Kidney tubule cell (primary cell): ENCODE measurements around the gene ZNF32.

Experiments
- DNase-seq: peaks from one replicate; pipeline ENCODE4 v3.0.0-alpha.2; 2018; ENCODE audit warnings: low spot score

ZNF32 gene, protein sequence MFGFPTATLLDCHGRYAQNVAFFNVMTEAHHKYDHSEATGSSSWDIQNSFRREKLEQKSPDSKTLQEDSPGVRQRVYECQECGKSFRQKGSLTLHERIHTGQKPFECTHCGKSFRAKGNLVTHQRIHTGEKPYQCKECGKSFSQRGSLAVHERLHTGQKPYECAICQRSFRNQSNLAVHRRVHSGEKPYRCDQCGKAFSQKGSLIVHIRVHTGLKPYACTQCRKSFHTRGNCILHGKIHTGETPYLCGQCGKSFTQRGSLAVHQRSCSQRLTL

DNA sequence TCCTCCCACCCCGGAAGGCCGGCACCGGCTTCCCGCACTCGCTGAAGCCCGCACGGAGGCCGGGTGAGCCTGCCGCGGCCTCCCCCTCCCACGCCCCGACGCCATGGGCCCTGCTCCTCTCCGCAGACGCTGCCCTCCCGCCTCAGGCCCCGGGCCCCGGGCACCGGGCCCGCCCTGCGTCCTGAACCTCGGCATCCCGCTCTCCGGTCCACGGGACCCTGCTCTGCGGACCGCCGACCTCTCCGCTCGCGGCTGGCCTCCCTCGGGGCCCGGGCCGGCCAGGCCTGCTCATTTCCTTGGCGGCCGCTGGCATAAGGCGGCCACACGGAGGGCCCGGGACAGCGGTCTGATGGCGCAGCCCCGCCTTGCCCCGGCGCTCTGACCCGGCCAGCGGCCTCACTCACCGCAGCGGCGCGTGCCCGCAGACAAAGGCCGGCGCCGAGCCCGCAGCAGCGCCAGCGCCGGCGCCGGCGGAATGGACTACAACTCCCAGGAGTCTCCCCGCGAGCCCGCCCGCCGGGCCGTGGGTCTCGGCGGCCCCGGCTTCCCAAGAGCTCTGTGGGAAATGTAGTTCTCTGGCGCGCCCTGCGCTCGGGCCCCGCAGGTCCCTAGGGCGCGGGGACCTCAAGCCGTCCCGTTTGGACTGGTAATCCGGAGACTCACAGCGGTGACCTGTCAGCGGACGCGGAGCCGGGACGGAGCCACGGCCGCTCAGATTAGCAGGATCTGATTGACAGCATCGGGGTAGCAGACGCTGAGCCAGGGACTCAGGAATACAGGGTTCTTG is at the start of gene ZNF32:
Gene ZNF32, minus strand, starts transcription at position 484 of the 787 bp plus-strand sequence. CDS start 2,748 bp downstream, outside the sequence.
- peak; percentile 88 for DNase-seq

DNA sequence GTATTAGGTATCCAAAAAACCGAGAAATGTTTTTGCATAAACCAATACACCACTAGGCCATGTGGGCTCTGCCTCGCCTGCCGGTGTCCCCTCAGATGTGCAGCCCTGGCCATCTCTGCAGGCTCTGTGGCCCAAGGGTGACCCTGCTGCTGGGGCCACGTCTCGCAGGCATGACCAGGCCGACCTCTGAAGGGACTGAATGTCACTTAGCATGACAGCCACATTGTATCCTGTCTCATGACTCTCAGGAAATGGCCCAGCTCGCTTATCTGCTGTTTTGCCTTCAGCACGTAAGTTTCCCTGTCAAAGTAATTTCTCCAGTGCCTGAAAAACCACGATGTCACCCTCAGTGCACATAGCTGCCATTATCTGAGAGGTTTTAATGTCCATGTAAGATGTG is 49.5 kb upstream of the ZNF32 start:
- no peak for DNase-seq

GRCh38 chr10:43696909-43697483 is 48.3 kb upstream of the ZNF32 start:
- DNase-seq = no peak

DNA sequence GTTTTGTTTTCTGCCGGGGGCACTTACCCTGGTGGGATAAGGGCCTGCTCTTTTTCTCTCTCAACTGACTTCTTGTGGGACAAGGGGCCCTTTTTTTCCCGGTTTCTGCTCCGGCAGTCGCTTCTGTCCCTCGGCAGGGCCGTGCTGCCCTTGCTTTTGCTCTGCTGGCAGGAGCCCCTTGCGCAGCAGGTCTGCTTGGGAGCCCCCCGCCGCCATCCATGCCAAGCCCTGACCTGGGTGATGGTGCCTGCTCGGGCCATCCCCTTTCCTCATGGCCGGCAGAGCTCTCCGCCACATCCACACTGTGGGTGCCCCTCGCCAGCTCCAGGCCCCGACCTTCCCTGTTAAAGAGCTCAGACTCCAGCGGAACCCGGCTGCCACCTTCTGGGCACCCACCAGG is 47.0 kb upstream of the ZNF32 start:
- no peak for DNase-seq

GRCh38 chr10:43695321-43695720 is 46.6 kb upstream of the ZNF32 start:
- no peak for DNase-seq

DNA sequence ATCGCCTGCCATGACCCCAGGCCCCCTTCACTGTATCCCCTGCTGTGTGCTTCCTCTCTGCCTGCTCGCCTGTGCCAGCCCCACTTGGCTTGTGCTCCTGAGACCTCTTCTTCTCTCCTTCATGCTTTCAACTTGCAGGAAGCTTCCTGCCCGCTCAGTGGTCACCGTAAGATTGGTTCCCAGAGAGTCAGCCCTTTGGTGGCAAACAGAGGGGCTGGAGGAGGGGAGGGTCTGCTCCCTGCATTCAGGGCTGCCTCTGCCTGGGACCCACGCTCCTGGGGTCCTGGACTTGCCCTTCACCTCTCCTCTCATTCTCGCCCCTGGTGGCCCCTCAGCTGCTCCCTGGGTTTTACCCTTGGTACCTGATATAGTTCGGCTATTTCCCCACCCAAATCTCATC is 45.8 kb upstream of the ZNF32 start:
- DNase-seq = no peak

GRCh38 chr10:43693602-43694001 is 44.9 kb upstream of the ZNF32 start:
- no peak for DNase-seq

- DNase-seq = no peak
Observed at GRCh38 chr10:43692051-43692825, 43.6 kb upstream of the ZNF32 start.

GRCh38 chr10:43691485-43691884 is 42.8 kb upstream of the ZNF32 start:
- DNase-seq = no peak

- peak; percentile 77 for DNase-seq
Observed at GRCh38 chr10:43689955-43690771, 41.5 kb upstream of the ZNF32 start.

GRCh38 chr10:43689618-43689954 is 40.9 kb upstream of the ZNF32 start:
- DNase-seq = peak; percentile 54

- no peak for DNase-seq
Observed at GRCh38 chr10:43689007-43689491, 40.4 kb upstream of the ZNF32 start.

GRCh38 chr10:43688348-43688892 is 39.7 kb upstream of the ZNF32 start:
- DNase-seq = no peak

DNA sequence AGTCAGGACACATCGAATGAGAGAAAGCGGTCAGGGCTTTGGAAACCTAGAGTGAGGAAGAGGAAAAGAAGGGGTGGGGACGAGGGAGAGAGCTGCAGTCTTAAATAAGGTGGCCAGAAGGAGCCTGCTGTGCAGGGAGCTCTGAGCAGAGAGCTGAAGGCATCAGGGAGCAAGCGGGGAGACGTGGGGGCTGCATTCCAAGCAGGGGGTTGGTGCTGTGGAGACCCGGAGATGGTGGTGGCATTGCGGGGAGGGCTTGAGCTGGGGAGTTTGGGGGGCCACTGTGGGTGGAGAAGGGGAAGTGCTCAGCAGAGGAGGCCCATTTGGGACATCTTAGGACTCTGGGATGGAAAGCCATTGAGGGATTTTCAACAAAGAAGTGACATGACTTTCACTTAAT is 38.7 kb upstream of the ZNF32 start:
- no peak for DNase-seq

- no peak for DNase-seq
Observed at GRCh38 chr10:43686414-43686813, 37.7 kb upstream of the ZNF32 start.

DNA sequence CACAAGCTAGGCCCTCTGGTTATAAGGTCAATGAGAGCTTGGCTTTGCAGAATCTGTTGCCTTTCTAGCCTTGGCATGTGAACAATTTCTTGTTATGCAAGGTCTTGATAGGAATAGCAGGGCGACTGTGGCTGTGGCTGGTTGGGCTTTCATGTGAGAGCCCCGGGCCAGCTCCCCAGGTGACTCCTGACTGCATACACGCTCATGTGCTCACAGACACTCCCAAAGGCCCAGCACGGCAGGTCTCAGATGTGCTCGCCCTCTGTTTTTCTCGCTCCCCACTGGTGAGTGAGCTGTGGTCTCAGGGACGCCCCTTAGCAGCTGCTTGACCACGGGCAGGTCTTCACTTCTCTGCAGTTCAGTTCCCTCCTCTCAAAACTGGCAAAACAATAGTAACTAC is 37.1 kb upstream of the ZNF32 start:
- no peak for DNase-seq

DNA sequence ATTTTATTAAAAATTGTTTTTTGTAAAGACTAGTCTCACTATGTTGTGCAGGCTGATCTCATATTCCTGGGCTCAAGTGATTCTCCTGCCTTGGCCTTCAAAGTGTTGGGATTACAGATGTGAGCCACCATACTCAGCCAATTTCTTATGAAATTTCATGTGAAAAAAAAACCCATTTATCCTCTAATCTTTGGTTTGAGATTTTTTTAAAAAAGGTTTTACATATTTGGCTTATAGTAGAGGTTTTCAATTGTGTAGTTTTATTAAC is 35.5 kb upstream of the ZNF32 start:
- DNase-seq = no peak

DNA sequence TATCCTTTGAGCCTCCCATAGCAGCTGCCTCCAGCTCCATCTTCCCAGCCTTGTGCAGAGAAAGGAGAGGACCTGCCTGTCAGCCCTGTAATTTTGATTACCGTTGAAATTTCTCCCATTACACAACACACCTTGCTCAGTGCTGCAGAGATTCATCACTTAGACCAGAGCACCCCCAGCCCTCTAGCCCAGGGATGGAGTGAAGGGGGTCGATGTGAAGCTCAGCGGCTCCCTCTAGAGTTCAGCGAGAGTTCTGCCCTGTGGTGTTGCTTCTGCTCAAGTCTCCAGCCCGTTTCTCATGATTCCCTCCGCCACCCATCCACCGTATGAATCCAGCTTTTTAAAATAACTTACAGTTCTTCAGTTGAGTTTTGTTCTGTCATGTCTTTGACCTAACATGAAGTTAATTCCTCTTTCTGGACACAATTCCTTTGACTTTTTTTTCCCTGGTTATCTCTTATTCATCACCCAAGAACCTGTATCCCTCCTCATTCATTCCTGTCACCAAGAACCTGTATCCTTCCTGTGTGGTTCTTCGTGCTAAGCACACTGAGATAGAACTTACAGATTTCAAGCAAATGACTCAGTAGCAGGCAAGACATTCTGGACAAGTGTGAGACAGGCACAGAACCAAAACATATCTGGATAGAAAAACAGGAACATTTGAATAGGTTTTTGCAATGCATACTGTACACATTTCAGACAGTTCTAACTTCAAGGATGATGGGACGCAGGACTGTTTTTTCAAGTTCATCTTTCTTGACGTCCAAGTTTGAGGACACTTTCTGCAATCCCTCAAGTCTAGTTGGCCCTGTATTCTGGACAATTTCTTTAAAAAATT is 35.0 kb upstream of the ZNF32 start:
- DNase-seq = no peak

DNA sequence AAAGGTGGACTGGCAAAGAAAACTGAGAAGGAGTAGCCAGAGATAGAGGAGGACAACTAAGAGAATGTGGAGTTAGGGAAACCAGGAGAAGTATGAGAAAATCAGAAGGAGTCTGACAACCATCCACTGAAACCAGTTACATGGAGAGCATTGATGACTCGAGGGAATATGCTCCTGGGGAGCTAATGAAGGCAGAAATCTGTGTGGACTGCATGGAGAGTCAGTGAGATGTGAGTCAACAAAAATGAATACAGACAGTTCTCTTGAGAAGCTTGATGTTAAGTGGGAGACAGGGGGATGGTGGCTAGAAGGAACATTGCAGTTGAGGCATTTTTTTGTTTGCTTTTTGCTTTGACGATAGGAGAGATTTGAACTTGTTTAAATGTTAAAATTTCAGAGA is 34.3 kb upstream of the ZNF32 start:
- peak; percentile 50 for DNase-seq

DNA sequence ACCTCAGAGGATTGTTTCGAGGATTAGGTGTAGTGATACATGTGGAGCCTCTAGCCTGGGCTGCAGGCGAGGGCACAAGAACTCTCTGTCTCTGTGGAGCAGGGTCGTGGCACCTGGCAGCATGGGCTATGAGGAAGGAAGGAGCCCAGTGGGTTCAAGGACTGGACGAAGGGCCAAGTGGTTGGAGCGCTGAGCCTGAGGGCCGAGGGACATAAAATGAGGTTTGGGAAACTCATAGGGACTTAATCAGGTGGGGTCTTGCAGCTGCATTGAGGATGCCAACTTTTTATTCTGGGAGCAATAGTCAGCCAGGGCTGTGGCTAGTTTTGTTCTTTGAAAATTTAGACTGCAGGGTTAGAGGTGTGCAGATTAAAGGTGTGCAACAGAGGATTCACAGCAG is 33.0 kb upstream of the ZNF32 start:
- DNase-seq = no peak

GRCh38 chr10:43681220-43681619 is 32.5 kb upstream of the ZNF32 start:
- DNase-seq = no peak
